Fibroblast of lung (primary cell): Measurements from ENCODE around the gene TOP1.

Experiments
- EZH2 ChIP-seq: IDR thresholded peaks from 2 replicates; pipeline ENCODE4 v1.5.1; 2012; ENCODE audit warnings: low read length, control low read depth, mild to moderate bottlenecking; ENCODE audit errors: missing control alignments
- TF ChIP-seq, protein P1 (sequence below), 2 donors: IDR thresholded peaks in 1 of 2; conservative IDR thresholded peaks in 1 of 2; 1 replicate in 1 of 2; 2 replicates in 1 of 2; pipeline ENCODE4 v1.5.1; 2011 to 2012; ENCODE audit warnings: low read length in 2 of 2, control low read depth in 1 of 2, inconsistent platforms in 1 of 2, low read depth in 1 of 2, mild to moderate bottlenecking in 1 of 2

DNA sequence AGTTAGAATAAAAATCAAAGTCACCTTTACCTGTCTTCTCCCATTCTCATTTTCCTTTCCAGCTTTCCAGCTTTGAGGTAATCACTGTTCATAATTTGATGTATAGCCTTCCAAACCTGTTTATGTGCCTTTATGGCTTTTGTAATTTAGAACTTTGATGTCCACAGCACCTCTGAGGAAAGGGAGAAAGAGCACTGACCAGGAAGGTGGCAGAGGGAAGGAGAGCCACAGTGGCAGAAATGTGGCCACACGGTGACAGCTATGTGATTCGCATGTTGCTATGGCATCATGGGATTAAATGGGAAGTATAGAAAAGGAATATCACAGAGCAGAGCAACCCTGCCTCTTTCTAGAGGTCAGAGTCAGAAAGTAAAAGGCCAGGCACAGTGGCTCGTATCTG, 57.0 kb downstream of the TOP1 start:
- TF ChIP-seq, protein P1, sequence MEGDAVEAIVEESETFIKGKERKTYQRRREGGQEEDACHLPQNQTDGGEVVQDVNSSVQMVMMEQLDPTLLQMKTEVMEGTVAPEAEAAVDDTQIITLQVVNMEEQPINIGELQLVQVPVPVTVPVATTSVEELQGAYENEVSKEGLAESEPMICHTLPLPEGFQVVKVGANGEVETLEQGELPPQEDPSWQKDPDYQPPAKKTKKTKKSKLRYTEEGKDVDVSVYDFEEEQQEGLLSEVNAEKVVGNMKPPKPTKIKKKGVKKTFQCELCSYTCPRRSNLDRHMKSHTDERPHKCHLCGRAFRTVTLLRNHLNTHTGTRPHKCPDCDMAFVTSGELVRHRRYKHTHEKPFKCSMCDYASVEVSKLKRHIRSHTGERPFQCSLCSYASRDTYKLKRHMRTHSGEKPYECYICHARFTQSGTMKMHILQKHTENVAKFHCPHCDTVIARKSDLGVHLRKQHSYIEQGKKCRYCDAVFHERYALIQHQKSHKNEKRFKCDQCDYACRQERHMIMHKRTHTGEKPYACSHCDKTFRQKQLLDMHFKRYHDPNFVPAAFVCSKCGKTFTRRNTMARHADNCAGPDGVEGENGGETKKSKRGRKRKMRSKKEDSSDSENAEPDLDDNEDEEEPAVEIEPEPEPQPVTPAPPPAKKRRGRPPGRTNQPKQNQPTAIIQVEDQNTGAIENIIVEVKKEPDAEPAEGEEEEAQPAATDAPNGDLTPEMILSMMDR (conservative IDR thresholded peaks at IDR 0.05 in 1 of 2, IDR thresholded peaks at IDR 0.05 in 1 of 2; ENCODE audit: low read depth in 1 of 2, low read length in 2 of 2) = no peak
- no peak for TF ChIP-seq EZH2
